Natural killer cell (primary cell): ENCODE measurements around the gene RANGRF. TPM values are rescaled to one million over a fixed set of nuclear protein-coding genes. Genes with fewer than 3 reads are reported as not detected.

Source experiments
- ATAC-seq, 3 donors: fragments of 150-1000 bp in 2 of 3; fragments of 200-7000 bp in 1 of 3; cut with Tn5 transposase; 1 replicate in 1 of 3; 2 replicates in 2 of 3; pipeline ENCODE4 v1.10.0; 2021; ENCODE audit warnings: mild to moderate bottlenecking in 2 of 3, moderate library complexity in 2 of 3
- DNase-seq, 2 donors: peaks; one replicate each; pipeline versions ENCODE4 v3.0.0 to v3.0.0-alpha.2; 2013 to 2021; ENCODE audit warnings: mixed read lengths in 1 of 2
- H3K27ac ChIP-seq: one replicate; pipeline ENCODE4 v1.5.1; 2013; ENCODE audit warnings: mild to moderate bottlenecking, low read length
- H3K27me3 ChIP-seq: one replicate; pipeline ENCODE4 v1.6.1; 2013; ENCODE audit warnings: low read length; ENCODE audit not compliant: control insufficient read depth, insufficient read depth
- H3K36me3 ChIP-seq: one replicate; pipeline ENCODE4 v1.6.1; 2013; ENCODE audit warnings: low read length; ENCODE audit not compliant: control insufficient read depth, insufficient read depth
- H3K4me1 ChIP-seq: one replicate; pipeline ENCODE4 v1.6.1; 2013; ENCODE audit warnings: low read length; ENCODE audit not compliant: control insufficient read depth, insufficient read depth
- H3K4me3 ChIP-seq: one replicate; pipeline ENCODE4 v1.5.1; 2013; ENCODE audit warnings: low read length
- H3K9me3 ChIP-seq: one replicate; pipeline ENCODE4 v1.6.1; 2013; ENCODE audit warnings: low read length; ENCODE audit not compliant: control insufficient read depth, insufficient read depth
- H3K27ac Mint-ChIP-seq, 2 donors: one replicate each; pipeline ENCODE4 v1.8.0; 2022; ENCODE audit warnings: mild to moderate bottlenecking in 2 of 2, mixed read lengths in 2 of 2, moderate library complexity in 1 of 2
- H3K27me3 Mint-ChIP-seq, 2 donors: one replicate each; pipeline ENCODE4 v1.8.0; 2022; ENCODE audit warnings: low read depth in 2 of 2, mixed read lengths in 2 of 2
- H3K36me3 Mint-ChIP-seq: one replicate; pipeline ENCODE4 v1.8.0; 2022; ENCODE audit warnings: mixed read lengths
- H3K4me1 Mint-ChIP-seq, 2 donors: one replicate each; pipeline ENCODE4 v1.8.0; 2022; ENCODE audit warnings: mixed read lengths in 2 of 2
- H3K4me3 Mint-ChIP-seq: one replicate; pipeline ENCODE4 v1.8.0; 2022; ENCODE audit warnings: mild to moderate bottlenecking, moderate library complexity, mixed read lengths
- H3K9me3 Mint-ChIP-seq, 2 donors: one replicate each; pipeline ENCODE4 v1.8.0; 2022; ENCODE audit warnings: mixed read lengths in 2 of 2
- WGBS: methylation state at CpG from one replicate; pipeline ENCODE4 v1.1.7; 2013; ENCODE audit warnings: missing lambda C conversion rate; ENCODE audit not compliant: insufficient coverage; 5-methylcytosine and 5-hydroxymethylcytosine counted together
- intact Hi-C: fragments of 100-400 bp; cut with micrococcal nuclease; formaldehyde crosslinking; loops from one replicate; pipeline ENCODE4 v1.14.2; 2022
- total RNA-seq, 4 donors: library from RNA; stranded (reverse); fragments of 120-200 nt in 1 of 4; gene quantifications; one replicate each; pipeline versions ENCODE4 v1.2.3 to v1.2.4, GENCODE V29; 2013 to 2022
- TF ChIP-seq, protein P1 (sequence below): fragments of 200-600 bp; IDR thresholded peaks from one replicate; pipeline ENCODE4 v1.8.0; 2022; ENCODE audit warnings: antibody characterized with exemption

Gene RANGRF, protein sequence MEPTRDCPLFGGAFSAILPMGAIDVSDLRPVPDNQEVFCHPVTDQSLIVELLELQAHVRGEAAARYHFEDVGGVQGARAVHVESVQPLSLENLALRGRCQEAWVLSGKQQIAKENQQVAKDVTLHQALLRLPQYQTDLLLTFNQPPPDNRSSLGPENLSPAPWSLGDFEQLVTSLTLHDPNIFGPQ
- total RNA-seq: 10 to 100 TPM; 34.4 to 51.5 (median 44.6) TPM
- total RNA-seq (2013): 22.5 TPM

DNA sequence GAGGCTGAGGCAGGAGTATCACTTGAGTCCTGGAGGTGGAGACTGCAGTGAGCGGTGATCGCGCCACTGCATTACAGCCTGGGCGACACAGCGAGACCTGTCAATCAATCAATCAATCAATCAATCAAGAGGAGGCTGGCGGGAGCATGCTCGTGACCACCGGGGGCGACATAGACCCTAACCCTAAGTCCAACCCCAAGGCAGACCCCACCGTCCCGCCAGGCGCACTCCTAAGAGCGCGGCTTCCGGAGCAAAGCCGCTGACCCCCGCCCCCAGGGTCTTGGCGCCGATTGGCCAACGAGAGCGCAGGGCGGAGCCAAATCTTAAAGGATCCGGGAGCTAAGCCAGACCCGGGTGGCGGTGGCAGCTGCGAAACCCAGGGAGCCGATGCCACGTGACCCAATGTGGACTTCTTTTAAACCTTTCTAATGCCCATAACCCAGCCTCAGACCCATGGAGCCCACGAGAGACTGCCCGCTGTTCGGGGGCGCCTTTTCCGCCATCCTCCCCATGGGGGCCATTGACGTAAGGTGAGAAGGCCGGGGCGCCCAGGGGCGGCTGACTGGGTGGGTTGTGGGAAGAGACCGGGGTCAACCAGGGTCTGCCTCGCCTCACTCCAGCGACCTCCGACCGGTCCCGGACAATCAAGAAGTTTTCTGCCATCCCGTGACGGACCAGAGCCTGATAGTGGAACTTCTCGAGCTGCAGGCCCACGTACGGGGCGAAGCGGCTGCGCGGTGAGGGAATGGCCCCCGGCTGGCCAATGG, at the start of gene RANGRF:
Gene RANGRF (plus strand): TSS at position 335 of the 767 bp plus-strand sequence. CDS start 119 bp downstream, at position 454.
- H3K4me1 ChIP-seq: peaks cover 29% of the 10 kb centered on the region
- no peaks in the 10 kb centered on the region for H3K36me3 ChIP-seq
- intact Hi-C loops: loop anchor here (2.0 kb wide), 1 partner anchor 40 kb away; the partner anchor contains the start of genes CTC1 and PFAS
- Mint-ChIP-seq H3K4me1 (peaks cover 20 to 46% of the 10 kb centered on the region in 2 donors), H3K27me3 (no peaks in the 10 kb centered on the region), H3K27ac (peak within 1 kb of the TSS; percentile 95 to 97), H3K4me3 (peak within 1 kb of the TSS; percentile 96), H3K9me3 (no peaks in the 10 kb centered on the region), H3K36me3 (no peaks in the 10 kb centered on the region)
- WGBS: under 1% methylated on average over 53 of the region's 53 CpGs
- no peaks in the 10 kb centered on the region for H3K27me3 ChIP-seq
- H3K9me3 ChIP-seq: no peaks in the 10 kb centered on the region
- DNase-seq: peak; percentile 82 to 88
- H3K4me3 ChIP-seq: peak within 1 kb of the TSS; percentile 94
- TF ChIP-seq, protein P1, sequence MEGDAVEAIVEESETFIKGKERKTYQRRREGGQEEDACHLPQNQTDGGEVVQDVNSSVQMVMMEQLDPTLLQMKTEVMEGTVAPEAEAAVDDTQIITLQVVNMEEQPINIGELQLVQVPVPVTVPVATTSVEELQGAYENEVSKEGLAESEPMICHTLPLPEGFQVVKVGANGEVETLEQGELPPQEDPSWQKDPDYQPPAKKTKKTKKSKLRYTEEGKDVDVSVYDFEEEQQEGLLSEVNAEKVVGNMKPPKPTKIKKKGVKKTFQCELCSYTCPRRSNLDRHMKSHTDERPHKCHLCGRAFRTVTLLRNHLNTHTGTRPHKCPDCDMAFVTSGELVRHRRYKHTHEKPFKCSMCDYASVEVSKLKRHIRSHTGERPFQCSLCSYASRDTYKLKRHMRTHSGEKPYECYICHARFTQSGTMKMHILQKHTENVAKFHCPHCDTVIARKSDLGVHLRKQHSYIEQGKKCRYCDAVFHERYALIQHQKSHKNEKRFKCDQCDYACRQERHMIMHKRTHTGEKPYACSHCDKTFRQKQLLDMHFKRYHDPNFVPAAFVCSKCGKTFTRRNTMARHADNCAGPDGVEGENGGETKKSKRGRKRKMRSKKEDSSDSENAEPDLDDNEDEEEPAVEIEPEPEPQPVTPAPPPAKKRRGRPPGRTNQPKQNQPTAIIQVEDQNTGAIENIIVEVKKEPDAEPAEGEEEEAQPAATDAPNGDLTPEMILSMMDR: no peak
- peak; percentile 93 to 94 (median 94) for ATAC-seq
- H3K27ac ChIP-seq: peak within 1 kb of the TSS; percentile 90

DNA sequence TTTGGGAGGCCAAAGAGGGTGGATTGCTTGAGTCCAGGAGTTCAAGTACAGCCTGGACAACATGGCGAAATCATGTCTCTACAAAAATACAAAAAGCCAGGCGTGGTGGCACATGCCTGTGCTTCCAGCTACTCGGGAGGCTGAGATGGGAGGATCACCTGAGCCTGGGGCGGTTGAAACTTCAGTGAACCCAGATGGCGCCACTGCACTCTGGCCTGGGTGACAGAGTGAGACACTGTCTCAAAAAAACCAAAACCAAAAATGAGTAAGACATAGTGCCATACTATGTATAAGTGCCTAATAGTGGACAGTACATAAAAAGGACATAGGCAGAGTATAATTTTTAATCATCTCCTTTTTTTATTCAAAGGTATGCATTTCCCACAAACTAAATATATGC, 44.6 kb upstream of the RANGRF start:
- WGBS: 88% methylated on average over 5 of the region's 5 CpGs
- H3K36me3 Mint-ChIP-seq: peaks cover 6% of the 10 kb centered on the region
- no peak overlapping the region for H3K4me3 ChIP-seq

DNA sequence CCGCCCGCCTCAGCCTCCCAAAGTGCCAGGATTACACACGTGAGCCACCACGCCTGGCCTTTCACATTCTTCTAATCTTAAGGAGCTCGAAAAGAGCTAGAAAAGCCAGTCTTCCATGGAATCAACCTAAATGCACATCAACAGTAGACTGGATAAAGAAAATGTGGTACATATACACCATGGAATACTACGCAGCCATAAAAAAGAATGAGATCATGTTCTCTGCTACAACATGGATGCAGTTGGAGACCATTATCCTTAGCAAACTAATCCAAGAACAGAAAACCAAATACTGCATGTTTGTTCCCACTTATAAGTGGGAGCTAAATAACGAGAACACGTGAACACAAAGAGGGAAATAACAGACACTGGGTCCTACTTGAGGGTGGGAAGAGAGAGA, 43.7 kb upstream of the RANGRF start:
- WGBS: 95% methylated on average over 7 of the region's 8 CpGs
- peaks cover 29 to 61% of the 10 kb centered on the region in 2 donors for H3K4me1 Mint-ChIP-seq
- TF ChIP-seq, protein P1: no peak
- H3K9me3 ChIP-seq: no peaks in the 10 kb centered on the region
- H3K27me3 Mint-ChIP-seq: no peaks in the 10 kb centered on the region
- H3K4me1 ChIP-seq: peaks cover 42% of the 10 kb centered on the region
- H3K27me3 ChIP-seq: no peaks in the 10 kb centered on the region
- peaks cover 27% of the 10 kb centered on the region for H3K36me3 ChIP-seq
- peak overlapping the region; percentile 92 to 97 for H3K27ac Mint-ChIP-seq
- H3K36me3 Mint-ChIP-seq: peaks cover 6% of the 10 kb centered on the region
- ATAC-seq (no peak), DNase-seq (no peak)
- no peaks in the 10 kb centered on the region for H3K9me3 Mint-ChIP-seq
- H3K4me3 Mint-ChIP-seq: no peak overlapping the region
- no peak overlapping the region for H3K27ac ChIP-seq
- H3K4me3 ChIP-seq: no peak overlapping the region
- intact Hi-C loops: loop anchor here (5.0 to 10.0 kb wide), 2 partner anchors 32 to 400 kb away; partner anchors contain the start of gene AURKB

More for the DNA sequence above, 44.6 kb upstream of the RANGRF start:
- peaks cover 35% of the 10 kb centered on the region for H3K36me3 ChIP-seq
- intact Hi-C loops: loop anchor here (10.0 kb wide), 1 partner anchor 399 kb away; no protein-coding TSS in a partner anchor
- peaks cover 36% of the 10 kb centered on the region for H3K4me1 ChIP-seq
- TF ChIP-seq, protein P1: no peak
- H3K9me3 Mint-ChIP-seq: no peaks in the 10 kb centered on the region
- peaks cover 20 to 51% of the 10 kb centered on the region in 2 donors for H3K4me1 Mint-ChIP-seq
- H3K4me3 Mint-ChIP-seq: no peak overlapping the region
- no peaks in the 10 kb centered on the region for H3K27me3 ChIP-seq
- H3K9me3 ChIP-seq: no peaks in the 10 kb centered on the region
- H3K27ac ChIP-seq: no peak overlapping the region
- H3K27me3 Mint-ChIP-seq: no peaks in the 10 kb centered on the region
- ATAC-seq: no peak
- peak overlapping the region; percentile 92 to 97 for H3K27ac Mint-ChIP-seq
- peak in 1 of 2 donors; percentile 53 for DNase-seq
